DOHH2 (cell line): ENCODE data around the gene HIVEP3.

Experiments
- H3F3A ChIP-seq: fragments of 200-600 bp; sonication (generic), shearing (Covaris generic); 2 replicates; pipeline ENCODE4 v1.6.0; 2016; ENCODE audit warnings: antibody characterized with exemption, mild to moderate bottlenecking; ENCODE audit not compliant: control insufficient read depth, insufficient read depth
- H3K27ac ChIP-seq: fragments of 200-600 bp; sonication (generic); 2 replicates; pipeline ENCODE4 v1.5.1; 2014; ENCODE audit warnings: low read depth, mild to moderate bottlenecking, low read length, moderate library complexity
- H3K27me3 ChIP-seq: fragments of 200-600 bp; sonication (generic); 2 replicates; pipeline ENCODE4 v1.6.1; 2014; ENCODE audit warnings: mild to moderate bottlenecking, low read length, mixed read lengths; ENCODE audit not compliant: control insufficient read depth
- H3K36me3 ChIP-seq: fragments of 200-600 bp; sonication (generic); 2 replicates; pipeline ENCODE4 v1.6.1; 2014; ENCODE audit warnings: mild to moderate bottlenecking, low read length, moderate library complexity, mixed read lengths; ENCODE audit not compliant: control insufficient read depth
- H3K4me1 ChIP-seq: fragments of 200-600 bp; sonication (generic); 2 replicates; pipeline ENCODE4 v1.6.1; 2014; ENCODE audit warnings: mild to moderate bottlenecking, low read length, mixed read lengths; ENCODE audit not compliant: control insufficient read depth
- H3K4me2 ChIP-seq: fragments of 200-600 bp; sonication (generic); 2 replicates; pipeline ENCODE4 v1.6.0; 2014; ENCODE audit warnings: mild to moderate bottlenecking, low read length, moderate library complexity
- H3K4me3 ChIP-seq: fragments of 200-600 bp; sonication (generic); 2 replicates; pipeline ENCODE4 v1.5.1; 2014; ENCODE audit warnings: mild to moderate bottlenecking, low read length, mixed read lengths
- H3K79me2 ChIP-seq: fragments of 200-600 bp; sonication (generic); 2 replicates; pipeline ENCODE4 v1.6.1; 2014; ENCODE audit warnings: mild to moderate bottlenecking, low read length, mixed read lengths; ENCODE audit not compliant: control insufficient read depth
- H3K9me2 ChIP-seq: fragments of 200-600 bp; sonication (generic); replicated peaks from 2 replicates; pipeline ENCODE4 v1.6.1; 2014; ENCODE audit warnings: mild to moderate bottlenecking, low read length, mixed read lengths; ENCODE audit not compliant: control insufficient read depth
- H3K9me3 ChIP-seq: fragments of 200-600 bp; sonication (generic); 2 replicates; pipeline ENCODE4 v1.6.1; 2014; ENCODE audit warnings: antibody characterized with exemption, low read length, mixed read lengths; ENCODE audit not compliant: control insufficient read depth, insufficient read depth
- H4K20me1 ChIP-seq: fragments of 200-600 bp; sonication (generic); 2 replicates; pipeline ENCODE4 v1.6.0; 2014; ENCODE audit warnings: low read depth, mild to moderate bottlenecking, antibody characterized with exemption, low read length, moderate library complexity; ENCODE audit not compliant: control insufficient read depth, insufficient read depth
- CTCF ChIP-seq: fragments of 200-600 bp; sonication (generic); IDR thresholded peaks from one replicate; pipeline ENCODE4 v1.5.1; 2014; ENCODE audit warnings: antibody characterized with exemption, mild to moderate bottlenecking, low read depth, low read length; ENCODE audit not compliant: poor library complexity, severe bottlenecking
- EZH2phosphoT487 ChIP-seq: fragments of 200-600 bp; sonication (generic); IDR thresholded peaks from 2 replicates; pipeline ENCODE4 v1.6.1; 2017; ENCODE audit warnings: borderline replicate concordance, mild to moderate bottlenecking, antibody characterized with exemption, low read length, moderate library complexity, mixed read lengths

The HIVEP3 gene

GRCh38 chr1:41500378-41500777, 418.3 kb downstream of the HIVEP3 start:
- H3F3A ChIP-seq, result no peaks in the 10 kb centered on the region

GRCh38 chr1:41499591-41499990, 419.1 kb downstream of the HIVEP3 start:
- no peak overlapping the region for H3K4me2 ChIP-seq
- TF ChIP-seq CTCF (no peak), EZH2phosphoT487 (no peak)

More at GRCh38 chr1:41500378-41500777, 418.3 kb downstream of the HIVEP3 start:
- Histone ChIP-seq H3K9me3 (no peaks in the 10 kb centered on the region), H4K20me1 (no peaks in the 10 kb centered on the region), H3K4me3 (no peak overlapping the region), H3K36me3 (no peaks in the 10 kb centered on the region), H3K79me2 (no peaks in the 10 kb centered on the region), H3K27ac (no peak overlapping the region), H3K9me2 (no peaks in the 10 kb centered on the region), H3K4me1 (no peaks in the 10 kb centered on the region), H3K27me3 (peaks cover 5% of the 10 kb centered on the region), H3K4me2 (no peak overlapping the region)
- TF ChIP-seq EZH2phosphoT487, result no peak
- TF ChIP-seq CTCF, result no peak

GRCh38 chr1:41498804-41499203, 419.9 kb downstream of the HIVEP3 start:
- no peak overlapping the region for H3K27ac ChIP-seq
- peaks cover 5% of the 10 kb centered on the region for H3K27me3 ChIP-seq
- no peak overlapping the region for H3K4me3 ChIP-seq
- H3K4me2 ChIP-seq, result no peak overlapping the region
- TF ChIP-seq EZH2phosphoT487 (no peak), CTCF (no peak)
- H3K9me3 ChIP-seq, result no peaks in the 10 kb centered on the region
- no peaks in the 10 kb centered on the region for H4K20me1 ChIP-seq
- H3K36me3 ChIP-seq, result no peaks in the 10 kb centered on the region
- no peaks in the 10 kb centered on the region for H3K79me2 ChIP-seq
- no peaks in the 10 kb centered on the region for H3F3A ChIP-seq
- H3K9me2 ChIP-seq, result no peaks in the 10 kb centered on the region
- H3K4me1 ChIP-seq, result no peaks in the 10 kb centered on the region

More at GRCh38 chr1:41499591-41499990, 419.1 kb downstream of the HIVEP3 start:
- H3K79me2 ChIP-seq, result no peaks in the 10 kb centered on the region
- H3K4me3 ChIP-seq, result no peak overlapping the region
- no peaks in the 10 kb centered on the region for H3K9me2 ChIP-seq
- H3K36me3 ChIP-seq, result no peaks in the 10 kb centered on the region
- H3K9me3 ChIP-seq, result no peaks in the 10 kb centered on the region
- H3F3A ChIP-seq, result no peaks in the 10 kb centered on the region
- H3K27ac ChIP-seq, result no peak overlapping the region
- H3K27me3 ChIP-seq, result peaks cover 5% of the 10 kb centered on the region
- no peaks in the 10 kb centered on the region for H3K4me1 ChIP-seq
- no peaks in the 10 kb centered on the region for H4K20me1 ChIP-seq

- Histone ChIP-seq H3K36me3 (no peaks in the 10 kb centered on the region), H3F3A (no peaks in the 10 kb centered on the region), H3K9me3 (no peaks in the 10 kb centered on the region), H3K4me2 (no peak overlapping the region), H3K27ac (no peak overlapping the region), H3K79me2 (no peaks in the 10 kb centered on the region), H3K4me1 (no peaks in the 10 kb centered on the region), H4K20me1 (no peaks in the 10 kb centered on the region), H3K9me2 (no peaks in the 10 kb centered on the region), H3K27me3 (peaks cover 5% of the 10 kb centered on the region), H3K4me3 (no peak overlapping the region)
- TF ChIP-seq CTCF, result no peak
- no peak for TF ChIP-seq EZH2phosphoT487
These were observed 420.3 kb downstream of the HIVEP3 start for GRCh38 chr1:41498391-41498790.
